H9 (cell line): ENCODE results near the gene JAKMIP1. TPM values are rescaled to one million over a fixed set of nuclear protein-coding genes. Genes with fewer than 3 reads are reported as not detected.
A peak's percentile ranks its signal among the peaks of the same experiment; 100 is the strongest.

ENCODE experiments used
- DNase-seq: peaks from one replicate; pipeline ENCODE4 v3.0.0-alpha.2; 2017
- H2AFZ ChIP-seq: one replicate; pipeline ENCODE4 v1.6.1; 2013; ENCODE audit warnings: mild to moderate bottlenecking, low read length, control low read depth, moderate library complexity
- H2AK5ac ChIP-seq: 2 replicates; pipeline ENCODE4 v1.6.1; 2013; ENCODE audit warnings: low read length, control low read depth, mixed read lengths; ENCODE audit not compliant: insufficient read length
- H2BK120ac ChIP-seq: one replicate; pipeline ENCODE4 v1.6.1; 2013; ENCODE audit warnings: low read depth, mild to moderate bottlenecking, low read length, control low read depth, inconsistent platforms; ENCODE audit not compliant: poor library complexity, severe bottlenecking
- H2BK12ac ChIP-seq: 2 replicates; pipeline ENCODE4 v1.6.1; 2013; ENCODE audit warnings: low read length, control low read depth, mixed read lengths, low read depth; ENCODE audit not compliant: insufficient read length
- H2BK15ac ChIP-seq: 2 replicates; pipeline ENCODE4 v1.6.1; 2013; ENCODE audit warnings: low read depth, low read length, control low read depth
- H2BK20ac ChIP-seq: one replicate; pipeline ENCODE4 v1.6.1; 2013; ENCODE audit warnings: low read depth, mild to moderate bottlenecking, low read length, control low read depth, inconsistent platforms; ENCODE audit not compliant: poor library complexity, severe bottlenecking
- H2BK5ac ChIP-seq: 2 replicates; pipeline ENCODE4 v1.6.1; 2013; ENCODE audit warnings: low read length, control low read depth, mixed read lengths; ENCODE audit not compliant: insufficient read length
- H3K14ac ChIP-seq: 2 replicates; pipeline ENCODE4 v1.6.1; 2013; ENCODE audit warnings: low read length, control low read depth; ENCODE audit not compliant: insufficient read depth
- H3K18ac ChIP-seq: 2 replicates; pipeline ENCODE4 v1.6.1; 2013; ENCODE audit warnings: low read depth, mild to moderate bottlenecking, mixed read lengths, low read length, control low read depth; ENCODE audit not compliant: insufficient read length
- H3K23ac ChIP-seq: 2 replicates; pipeline ENCODE4 v1.6.1; 2013; ENCODE audit warnings: low read length, control low read depth, mixed read lengths, low read depth; ENCODE audit not compliant: insufficient read length
- H3K23me2 ChIP-seq: 2 replicates; pipeline ENCODE4 v1.6.1; 2013; ENCODE audit warnings: low read depth, mild to moderate bottlenecking, mixed read lengths, low read length, control low read depth; ENCODE audit not compliant: insufficient read length, poor library complexity, severe bottlenecking
- H3K27ac ChIP-seq: 2 replicates; pipeline ENCODE4 v1.5.1; 2013; ENCODE audit warnings: low read length, control low read depth, mixed read lengths, low read depth; ENCODE audit not compliant: insufficient read length
- H3K27me3 ChIP-seq: 2 replicates; pipeline ENCODE4 v1.6.1; 2013; ENCODE audit warnings: low read length, control low read depth, inconsistent platforms; ENCODE audit not compliant: insufficient read depth
- H3K4ac ChIP-seq: 2 replicates; pipeline ENCODE4 v1.6.1; 2013; ENCODE audit warnings: low read depth, mild to moderate bottlenecking, control low read depth, inconsistent platforms, low read length, moderate library complexity
- H3K4me1 ChIP-seq: 2 replicates; pipeline ENCODE4 v1.6.1; 2013; ENCODE audit warnings: low read length, control low read depth, inconsistent platforms; ENCODE audit not compliant: insufficient read depth
- H3K4me2 ChIP-seq: 2 replicates; pipeline ENCODE4 v1.6.1; 2013; ENCODE audit warnings: low read length, control low read depth, mixed read lengths; ENCODE audit not compliant: insufficient read length, insufficient read depth
- H3K56ac ChIP-seq: 2 replicates; pipeline ENCODE4 v1.6.1; 2013; ENCODE audit warnings: low read depth, mild to moderate bottlenecking, mixed read lengths, low read length, control low read depth; ENCODE audit not compliant: insufficient read length
- H3K79me1 ChIP-seq: 2 replicates; pipeline ENCODE4 v1.6.1; 2013; ENCODE audit warnings: low read depth, mild to moderate bottlenecking, moderate library complexity, low read length, control low read depth, inconsistent platforms; ENCODE audit not compliant: insufficient read depth, poor library complexity, severe bottlenecking
- H3K79me2 ChIP-seq: 2 replicates; pipeline ENCODE4 v1.6.1; 2013; ENCODE audit warnings: low read length, control low read depth, inconsistent platforms; ENCODE audit not compliant: insufficient read depth
- H3K9ac ChIP-seq: 2 replicates; pipeline ENCODE4 v1.6.1; 2013; ENCODE audit warnings: low read length, control low read depth, mixed read lengths; ENCODE audit not compliant: insufficient read length; ENCODE audit errors: extremely low read depth
- H3K9me3 ChIP-seq: one replicate; pipeline ENCODE4 v1.6.1; 2013; ENCODE audit warnings: low read depth, low read length, inconsistent platforms; ENCODE audit not compliant: control insufficient read depth
- H3T11ph ChIP-seq: one replicate; pipeline ENCODE4 v1.6.1; 2013; ENCODE audit warnings: mild to moderate bottlenecking, low read length, control low read depth, inconsistent platforms
- H4K20me1 ChIP-seq: one replicate; pipeline ENCODE4 v1.6.1; 2013; ENCODE audit not compliant: control insufficient read depth, insufficient read length, insufficient read depth
- H4K5ac ChIP-seq: 2 replicates; pipeline ENCODE4 v1.6.1; 2013; ENCODE audit warnings: low read depth, mild to moderate bottlenecking, mixed read lengths, low read length, control low read depth; ENCODE audit not compliant: insufficient read length
- H4K8ac ChIP-seq: replicated peaks from 2 replicates; pipeline ENCODE4 v1.6.1; 2013; ENCODE audit warnings: low read length, control low read depth, mixed read lengths, low read depth; ENCODE audit not compliant: insufficient read length
- H4K91ac ChIP-seq: 2 replicates; pipeline ENCODE4 v1.6.1; 2013; ENCODE audit warnings: low read depth, mild to moderate bottlenecking, moderate library complexity, mixed read lengths, low read length, control low read depth; ENCODE audit not compliant: insufficient read length
- H3K27ac Mint-ChIP-seq, 3 experiments: 2 replicates in 2 of 3; 3 replicates in 1 of 3; pipeline ENCODE4 v1.8.0; 2020 to 2021; ENCODE audit warnings: mixed read lengths in 3 of 3, mild to moderate bottlenecking in 1 of 3, moderate library complexity in 1 of 3
- H3K27me3 Mint-ChIP-seq: 2 replicates; pipeline ENCODE4 v1.8.0; 2021; ENCODE audit warnings: low read depth, mild to moderate bottlenecking, moderate library complexity, mixed read lengths
- H3K36me3 Mint-ChIP-seq, 3 experiments: 2 replicates in 2 of 3; 3 replicates in 1 of 3; pipeline ENCODE4 v1.8.0; 2020 to 2021; ENCODE audit warnings: low read depth in 3 of 3, mixed read lengths in 3 of 3; ENCODE audit not compliant: insufficient read depth in 1 of 3
- H3K4me1 Mint-ChIP-seq, 2 experiments: 2 replicates each; pipeline ENCODE4 v1.8.0; 2020; ENCODE audit warnings: mixed read lengths in 2 of 2
- H3K4me3 Mint-ChIP-seq, 2 experiments: 2 replicates in 1 of 2; 3 replicates in 1 of 2; pipeline ENCODE4 v1.8.0; 2020 to 2021; ENCODE audit warnings: mild to moderate bottlenecking in 2 of 2, mixed read lengths in 2 of 2, moderate library complexity in 1 of 2
- H3K9me3 Mint-ChIP-seq, 2 experiments: 2 replicates in 1 of 2; 3 replicates in 1 of 2; pipeline ENCODE4 v1.8.0; 2020; ENCODE audit warnings: mild to moderate bottlenecking in 2 of 2, mixed read lengths in 2 of 2, moderate library complexity in 1 of 2
- WGBS: extraction: QIAGEN DNeasy Blood & Tissue Kit; methylation state at CpG from one replicate; pipeline ENCODE4 v1.1.7; 2013; ENCODE audit warnings: missing lambda C conversion rate, low lambda C conversion rate, mixed read lengths; ENCODE audit not compliant: insufficient read length; ENCODE audit errors: extremely low coverage; 5-methylcytosine and 5-hydroxymethylcytosine counted together
- total RNA-seq: library from RNA; stranded (reverse); gene quantifications from 2 replicates; pipeline ENCODE4 v1.2.1, GENCODE V29; 2021
- TF ChIP-seq, protein P1 (sequence below): fragments of 200-600 bp; sonication (generic); conservative IDR thresholded peaks from 3 replicates; pipeline ENCODE4 v1.8.0; 2021; ENCODE audit warnings: antibody characterized with exemption, mild to moderate bottlenecking

The JAKMIP1 gene
- total RNA-seq, 1 experiment from 2014 or later: 1.5 TPM

GRCh38 chr4:5979981-5980380, 220.4 kb downstream of the JAKMIP1 start:
- Histone ChIP-seq H3T11ph (no peak overlapping the region), H2BK15ac (no peak overlapping the region), H2BK20ac (no peak overlapping the region), H3K4ac (no peak overlapping the region), H4K8ac (no peak overlapping the region), H3K9ac (no peak overlapping the region), H3K23me2 (no peaks in the 10 kb centered on the region), H3K14ac (no peak overlapping the region), H3K79me1 (no peaks in the 10 kb centered on the region), H3K23ac (no peak overlapping the region), H2AFZ (no peak overlapping the region), H2BK5ac (no peak overlapping the region), H3K4me2 (no peak overlapping the region), H2BK120ac (no peak overlapping the region), H2BK12ac (no peak overlapping the region), H3K27me3 (no peaks in the 10 kb centered on the region), H3K56ac (no peak overlapping the region), H3K4me1 (no peaks in the 10 kb centered on the region), H3K18ac (no peak overlapping the region), H3K79me2 (no peaks in the 10 kb centered on the region), H4K20me1 (no peaks in the 10 kb centered on the region), H3K27ac (no peak overlapping the region), H4K5ac (no peak overlapping the region), H3K9me3 (peaks cover 7% of the 10 kb centered on the region), H2AK5ac (no peak overlapping the region), H4K91ac (no peak overlapping the region)
- Mint-ChIP-seq H3K4me1 (no peaks in the 10 kb centered on the region), H3K27me3 (peaks cover 27% of the 10 kb centered on the region), H3K27ac (no peak overlapping the region), H3K36me3 (peaks cover 1 to 16% (median 12%) of the 10 kb centered on the region in 3 experiments; a peak in 6 of 7 replicates), H3K4me3 (no peak overlapping the region), H3K9me3 (peaks cover 21 to 22% of the 10 kb centered on the region in 2 experiments)
- TF ChIP-seq, protein P1, sequence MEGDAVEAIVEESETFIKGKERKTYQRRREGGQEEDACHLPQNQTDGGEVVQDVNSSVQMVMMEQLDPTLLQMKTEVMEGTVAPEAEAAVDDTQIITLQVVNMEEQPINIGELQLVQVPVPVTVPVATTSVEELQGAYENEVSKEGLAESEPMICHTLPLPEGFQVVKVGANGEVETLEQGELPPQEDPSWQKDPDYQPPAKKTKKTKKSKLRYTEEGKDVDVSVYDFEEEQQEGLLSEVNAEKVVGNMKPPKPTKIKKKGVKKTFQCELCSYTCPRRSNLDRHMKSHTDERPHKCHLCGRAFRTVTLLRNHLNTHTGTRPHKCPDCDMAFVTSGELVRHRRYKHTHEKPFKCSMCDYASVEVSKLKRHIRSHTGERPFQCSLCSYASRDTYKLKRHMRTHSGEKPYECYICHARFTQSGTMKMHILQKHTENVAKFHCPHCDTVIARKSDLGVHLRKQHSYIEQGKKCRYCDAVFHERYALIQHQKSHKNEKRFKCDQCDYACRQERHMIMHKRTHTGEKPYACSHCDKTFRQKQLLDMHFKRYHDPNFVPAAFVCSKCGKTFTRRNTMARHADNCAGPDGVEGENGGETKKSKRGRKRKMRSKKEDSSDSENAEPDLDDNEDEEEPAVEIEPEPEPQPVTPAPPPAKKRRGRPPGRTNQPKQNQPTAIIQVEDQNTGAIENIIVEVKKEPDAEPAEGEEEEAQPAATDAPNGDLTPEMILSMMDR: peak; percentile 92
- peak; percentile 89 for DNase-seq
- no CpG with 5 or more reads among the region's 11 CpGs for WGBS
